WERI-Rb-1 (cell line): ENCODE data around the gene HTT-AS.

ENCODE experiments used
- DNase-seq: peaks from one replicate; pipeline ENCODE4 v3.0.0-alpha.2; 2020
- H3K27ac ChIP-seq: fragments of 250-450 bp; sonication (Bioruptor Pico); 2 replicates; pipeline ENCODE4 v1.5.1; 2020; ENCODE audit warnings: mild to moderate bottlenecking, moderate library complexity
- H3K27me3 ChIP-seq: fragments of 250-450 bp; sonication (Bioruptor Pico); 2 replicates; pipeline ENCODE4 v1.5.1; 2021; ENCODE audit warnings: mild to moderate bottlenecking, low read depth, moderate library complexity; ENCODE audit not compliant: insufficient read depth, severe bottlenecking
- H3K36me3 ChIP-seq: fragments of 250-450 bp; sonication (Bioruptor Pico); 2 replicates; pipeline ENCODE4 v1.5.1; 2020; ENCODE audit warnings: mild to moderate bottlenecking, moderate library complexity
- H3K4me3 ChIP-seq: 2 replicates; pipeline ENCODE4 v1.5.1; 2011; ENCODE audit warnings: low read depth, mild to moderate bottlenecking, control low read depth, low read length
- H3K9me3 ChIP-seq: fragments of 250-450 bp; sonication (Bioruptor Pico); 2 replicates; pipeline ENCODE4 v1.5.1; 2021; ENCODE audit warnings: mild to moderate bottlenecking, moderate library complexity; ENCODE audit not compliant: severe bottlenecking
- TF ChIP-seq, protein P1 (sequence below): IDR thresholded peaks from 2 replicates; pipeline ENCODE4 v1.5.1; 2011; ENCODE audit warnings: low read depth, mild to moderate bottlenecking, control low read depth, inconsistent platforms, low read length

The HTT-AS gene

GRCh38 chr4:3035674-3036073 lies 38.7 kb downstream of the HTT-AS start:
- Histone ChIP-seq H3K36me3 (no peaks in the 10 kb centered on the region), H3K9me3 (no peaks in the 10 kb centered on the region), H3K27me3 (no peaks in the 10 kb centered on the region), H3K27ac (no peak overlapping the region), H3K4me3 (no peak overlapping the region)
- TF ChIP-seq, protein P1, sequence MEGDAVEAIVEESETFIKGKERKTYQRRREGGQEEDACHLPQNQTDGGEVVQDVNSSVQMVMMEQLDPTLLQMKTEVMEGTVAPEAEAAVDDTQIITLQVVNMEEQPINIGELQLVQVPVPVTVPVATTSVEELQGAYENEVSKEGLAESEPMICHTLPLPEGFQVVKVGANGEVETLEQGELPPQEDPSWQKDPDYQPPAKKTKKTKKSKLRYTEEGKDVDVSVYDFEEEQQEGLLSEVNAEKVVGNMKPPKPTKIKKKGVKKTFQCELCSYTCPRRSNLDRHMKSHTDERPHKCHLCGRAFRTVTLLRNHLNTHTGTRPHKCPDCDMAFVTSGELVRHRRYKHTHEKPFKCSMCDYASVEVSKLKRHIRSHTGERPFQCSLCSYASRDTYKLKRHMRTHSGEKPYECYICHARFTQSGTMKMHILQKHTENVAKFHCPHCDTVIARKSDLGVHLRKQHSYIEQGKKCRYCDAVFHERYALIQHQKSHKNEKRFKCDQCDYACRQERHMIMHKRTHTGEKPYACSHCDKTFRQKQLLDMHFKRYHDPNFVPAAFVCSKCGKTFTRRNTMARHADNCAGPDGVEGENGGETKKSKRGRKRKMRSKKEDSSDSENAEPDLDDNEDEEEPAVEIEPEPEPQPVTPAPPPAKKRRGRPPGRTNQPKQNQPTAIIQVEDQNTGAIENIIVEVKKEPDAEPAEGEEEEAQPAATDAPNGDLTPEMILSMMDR, result no peak
- no peak for DNase-seq

DNA sequence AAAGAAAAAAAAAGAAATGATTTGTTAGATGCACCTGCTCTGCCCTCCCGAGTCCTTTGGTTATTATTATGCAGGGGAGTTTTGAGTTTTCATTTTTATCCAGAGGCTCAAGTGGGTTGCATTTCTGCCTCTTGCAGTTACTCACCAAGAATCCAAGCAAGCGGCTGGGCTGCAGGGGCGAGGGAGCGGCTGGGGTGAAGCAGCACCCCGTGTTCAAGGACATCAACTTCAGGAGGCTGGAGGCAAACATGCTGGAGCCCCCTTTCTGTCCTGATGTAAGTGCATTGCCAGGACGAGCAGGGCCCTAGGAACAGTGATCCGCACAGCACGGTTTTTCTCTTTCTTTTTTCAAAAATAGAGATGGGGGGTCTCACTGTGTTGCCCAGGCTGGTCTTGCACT lies 39.1 kb downstream of the HTT-AS start:
- no peak for DNase-seq
- H3K9me3 ChIP-seq, result no peaks in the 10 kb centered on the region
- no peak overlapping the region for H3K4me3 ChIP-seq
- H3K27me3 ChIP-seq, result no peaks in the 10 kb centered on the region
- TF ChIP-seq, protein P1, result no peak
- no peaks in the 10 kb centered on the region for H3K36me3 ChIP-seq
- H3K27ac ChIP-seq, result no peak overlapping the region

GRCh38 chr4:3034231-3034630 lies 40.1 kb downstream of the HTT-AS start:
- no peaks in the 10 kb centered on the region for H3K9me3 ChIP-seq
- H3K27me3 ChIP-seq, result no peaks in the 10 kb centered on the region
- DNase-seq, result no peak
- no peak overlapping the region for H3K4me3 ChIP-seq
- H3K27ac ChIP-seq, result no peak overlapping the region
- no peaks in the 10 kb centered on the region for H3K36me3 ChIP-seq
- TF ChIP-seq, protein P1, result no peak

DNA sequence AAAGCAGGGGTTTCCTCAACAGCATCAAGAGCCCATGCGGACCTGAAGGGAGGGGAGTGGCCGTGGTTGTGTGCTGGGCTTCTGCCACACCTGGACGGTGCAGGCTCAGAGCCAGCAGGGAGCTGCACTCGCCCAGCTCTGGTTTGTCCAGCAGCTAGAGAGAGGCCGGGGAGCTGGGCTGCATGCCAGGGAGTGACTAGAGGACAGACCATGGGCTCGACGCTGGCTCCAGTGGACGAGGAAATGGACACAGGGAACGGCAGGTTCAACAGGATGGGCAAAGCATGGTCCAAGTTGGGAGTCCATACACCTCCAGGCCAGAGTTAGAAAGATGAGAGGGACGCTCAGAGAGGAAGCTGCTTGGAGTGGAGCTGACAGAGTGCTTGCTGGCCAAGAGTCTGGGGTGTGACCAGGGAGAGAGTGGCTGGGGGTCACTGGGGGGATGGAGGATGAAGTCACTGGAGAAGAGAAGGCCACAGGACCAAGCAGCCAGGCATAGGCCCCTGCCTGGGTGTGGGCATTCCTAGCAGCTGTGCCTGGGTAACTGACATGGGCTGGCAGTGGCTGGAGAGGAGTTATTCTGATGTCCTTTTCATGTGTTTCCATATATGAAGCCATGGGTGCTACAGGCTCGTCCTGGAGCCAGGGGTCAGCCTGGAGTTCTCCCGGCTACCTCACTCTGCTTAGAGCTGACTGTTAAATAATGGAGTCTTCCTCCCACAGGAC lies 42.8 kb downstream of the HTT-AS start:
- no peaks in the 10 kb centered on the region for H3K9me3 ChIP-seq
- TF ChIP-seq, protein P1, result no peak
- DNase-seq, result no peak
- H3K4me3 ChIP-seq, result no peak overlapping the region
- H3K36me3 ChIP-seq, result no peaks in the 10 kb centered on the region
- no peaks in the 10 kb centered on the region for H3K27me3 ChIP-seq
- H3K27ac ChIP-seq, result no peak overlapping the region

DNA sequence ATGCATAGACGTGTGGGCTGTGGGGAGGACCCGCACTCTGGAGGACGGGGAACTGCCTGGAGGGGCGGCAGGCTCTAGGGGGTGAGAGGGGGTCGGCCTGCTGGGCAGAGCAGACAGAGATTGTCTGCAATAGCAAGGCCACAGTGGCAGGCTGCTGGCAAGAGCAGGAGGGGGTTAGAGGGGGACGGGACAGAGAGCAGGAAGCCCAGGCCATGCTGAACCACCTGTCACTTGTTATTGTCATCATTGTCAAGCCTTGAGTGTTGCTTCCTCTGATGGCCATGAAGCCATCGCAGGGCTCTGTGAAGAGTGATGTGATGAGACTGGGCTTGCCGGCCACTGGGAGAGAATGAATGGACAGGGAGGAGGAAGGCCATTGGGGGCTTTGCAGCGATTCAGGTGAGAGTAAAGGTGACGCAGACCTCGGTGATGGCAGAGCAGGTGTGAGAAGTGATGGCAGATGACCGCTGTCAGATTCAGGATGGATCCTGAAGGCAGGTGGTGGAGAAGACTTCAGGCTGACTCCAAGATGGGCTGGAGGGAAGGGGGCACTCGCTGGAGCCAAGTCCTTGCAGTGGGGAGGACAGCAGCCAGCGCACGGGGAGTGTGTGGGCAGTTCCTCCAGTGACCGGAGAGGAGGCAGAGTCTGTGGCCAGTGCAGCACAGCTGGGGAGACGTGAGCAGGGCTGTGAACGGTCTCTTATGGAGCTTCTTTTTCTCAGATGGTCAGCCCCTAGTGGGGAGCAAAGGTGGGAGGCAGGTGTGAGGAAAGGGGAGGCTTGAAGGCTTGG lies 43.6 kb downstream of the HTT-AS start:
- no peak overlapping the region for H3K27ac ChIP-seq
- no peaks in the 10 kb centered on the region for H3K27me3 ChIP-seq
- TF ChIP-seq, protein P1, result no peak
- DNase-seq, result no peak
- no peak overlapping the region for H3K4me3 ChIP-seq
- no peaks in the 10 kb centered on the region for H3K9me3 ChIP-seq
- H3K36me3 ChIP-seq, result no peaks in the 10 kb centered on the region
